Nucleus accumbens (tissue), 56 donors: ENCODE results near the gene MMP27.

Source experiments
- DNase-seq, 56 donors: peaks; one replicate each; lab custom pipeline; 2025; lab: John Stamatoyannopoulos, UW

Gene MMP27

DNA sequence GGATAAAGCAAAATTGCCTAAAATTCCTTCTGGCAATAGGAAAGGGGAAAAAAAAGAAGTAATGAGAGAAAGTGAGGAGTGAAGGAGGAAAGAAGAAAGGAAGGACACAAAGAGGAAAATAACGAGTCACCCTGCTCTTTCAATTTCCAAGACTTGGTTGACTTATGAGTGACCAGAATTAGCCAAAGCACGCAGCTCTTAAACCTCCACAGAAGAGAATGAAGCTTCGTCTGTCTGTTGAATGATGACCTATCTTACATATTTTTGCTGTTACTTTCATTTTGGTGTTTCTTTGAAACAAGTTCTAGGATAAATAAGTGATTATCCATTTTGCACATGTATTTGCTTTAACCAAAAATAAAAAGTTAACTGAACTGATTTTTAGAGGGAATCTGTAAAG lies 728 bp downstream of the MMP27 start:
- no peak for DNase-seq

DNA sequence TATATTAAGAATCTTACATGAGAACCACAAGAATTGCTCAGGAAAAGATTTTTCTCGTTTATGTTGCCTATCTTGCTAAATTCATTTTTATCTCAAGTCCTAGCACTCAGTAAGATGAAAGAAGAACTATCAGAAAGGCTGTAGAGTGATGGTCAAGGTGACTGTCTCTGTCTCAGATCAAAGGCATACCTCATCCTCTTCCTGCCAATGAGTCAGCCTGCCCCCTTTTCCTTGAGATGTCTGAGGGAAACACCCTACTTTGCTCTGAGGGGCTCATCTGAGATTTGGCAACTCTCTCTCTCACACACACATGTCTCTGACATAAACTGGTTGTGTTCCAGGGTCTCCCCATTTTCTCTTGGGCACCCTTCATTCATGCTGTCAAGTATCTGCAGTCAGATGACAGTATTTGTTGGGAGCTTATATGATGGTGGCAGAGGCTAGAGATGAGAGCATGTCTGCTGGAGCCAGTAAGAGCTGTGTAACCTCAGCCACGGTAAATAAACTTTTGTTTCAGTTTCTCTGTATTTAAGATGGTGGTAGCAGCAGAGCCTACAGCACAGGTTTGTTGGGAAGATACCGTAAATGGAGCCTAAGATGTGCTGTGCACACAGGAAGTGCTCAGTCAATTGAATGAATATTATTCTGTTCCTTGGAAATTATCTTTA lies 1.6 kb downstream of the MMP27 start:
- DNase-seq, result no peak

DNA sequence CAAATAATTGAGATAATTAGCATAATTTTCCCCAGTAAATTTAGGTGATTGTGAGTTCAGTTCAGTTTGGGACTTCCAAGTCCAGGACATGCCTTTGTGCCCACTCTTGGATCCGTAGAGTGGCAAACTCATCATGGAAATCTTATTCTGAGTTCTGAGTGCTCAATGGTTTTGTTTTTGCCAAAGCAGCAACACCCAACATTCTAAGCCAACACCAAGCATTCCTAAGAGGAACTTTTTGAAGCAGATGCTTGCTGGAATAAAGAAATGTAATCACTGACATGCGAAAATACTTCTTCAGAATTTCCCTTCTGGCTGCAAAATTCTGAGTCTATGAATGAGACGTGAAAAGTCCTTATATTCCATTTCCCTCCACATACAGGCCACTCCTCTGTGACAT lies 10.4 kb downstream of the MMP27 start:
- no peak for DNase-seq

DNA sequence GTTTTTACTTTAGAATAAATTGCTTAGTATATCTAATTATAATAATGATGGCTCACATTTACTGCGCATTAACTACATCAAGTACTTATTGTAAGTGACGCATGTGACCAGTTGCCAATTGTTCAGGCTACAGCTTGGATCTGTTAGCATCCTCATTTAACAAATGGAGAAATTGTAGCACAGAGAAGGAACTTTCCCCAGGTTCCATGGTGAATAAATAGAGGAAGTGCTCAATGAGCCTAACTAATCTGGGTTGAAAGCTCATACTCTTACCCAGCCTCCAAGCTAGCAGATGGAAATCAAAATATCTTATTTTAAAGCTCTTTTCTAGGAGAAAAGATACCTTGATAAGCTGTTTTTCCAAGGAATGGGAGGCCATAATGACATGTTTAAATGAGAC lies 19.8 kb downstream of the MMP27 start:
- DNase-seq, result no peak

DNA sequence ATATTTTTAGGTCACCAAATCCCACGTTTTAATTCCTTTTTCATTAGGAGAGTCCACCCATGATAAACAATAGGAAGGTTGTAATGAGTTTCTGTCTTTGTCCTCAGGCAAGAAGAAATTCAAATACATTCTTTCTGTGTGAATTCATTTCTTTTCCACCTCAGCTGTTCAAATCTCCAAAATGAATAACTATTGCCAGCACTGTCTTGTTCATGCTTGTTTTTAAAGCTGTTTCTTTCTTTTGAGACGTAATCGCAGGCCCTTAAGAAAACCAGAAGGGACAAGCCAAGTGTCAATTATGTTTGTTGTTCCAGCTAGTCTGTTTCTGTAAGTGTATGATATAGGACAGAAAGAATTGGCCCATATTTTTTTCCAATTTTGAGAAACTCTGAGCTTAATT lies 20.2 kb downstream of the MMP27 start:
- DNase-seq, result no peak

DNA sequence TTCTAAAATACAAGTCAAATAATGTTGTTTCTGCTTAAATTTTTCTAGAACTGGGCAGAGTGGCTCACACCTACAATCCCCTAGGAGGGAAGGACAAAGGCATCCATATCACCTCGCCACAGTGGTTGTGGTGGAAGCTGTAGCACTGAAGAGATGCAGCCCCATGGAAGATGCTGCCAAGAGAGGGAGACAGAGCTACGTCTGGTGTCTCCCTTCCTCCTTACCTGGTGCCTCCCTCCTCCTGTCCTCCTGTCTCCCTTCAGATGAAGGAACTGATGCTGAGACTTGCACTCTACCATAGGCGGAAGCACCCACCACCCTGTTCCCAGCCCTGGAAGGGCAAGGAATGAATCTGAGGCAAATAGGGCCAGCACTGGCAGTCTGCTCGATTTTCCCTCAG lies 22.3 kb downstream of the MMP27 start:
- DNase-seq, result no peak

DNA sequence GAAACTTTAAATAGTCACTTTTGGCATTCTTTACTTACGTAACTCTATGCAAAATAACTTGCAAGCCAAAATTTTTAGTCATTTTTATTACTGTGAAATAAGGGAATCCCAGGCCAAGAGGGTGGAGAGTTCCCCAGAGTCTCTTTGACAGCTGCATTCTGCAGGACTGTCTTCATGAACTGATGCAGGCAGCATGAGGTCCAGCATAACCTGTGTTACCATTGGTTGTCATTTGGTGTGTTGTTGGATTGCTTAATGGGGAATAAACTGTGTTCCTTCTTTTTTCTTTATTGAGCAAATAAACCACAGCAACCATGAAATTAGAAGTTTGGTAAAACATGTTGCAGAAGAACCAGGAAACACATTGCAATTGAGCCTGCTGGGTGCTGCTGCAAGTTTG lies 24.6 kb downstream of the MMP27 start:
- DNase-seq, result no peak

DNA sequence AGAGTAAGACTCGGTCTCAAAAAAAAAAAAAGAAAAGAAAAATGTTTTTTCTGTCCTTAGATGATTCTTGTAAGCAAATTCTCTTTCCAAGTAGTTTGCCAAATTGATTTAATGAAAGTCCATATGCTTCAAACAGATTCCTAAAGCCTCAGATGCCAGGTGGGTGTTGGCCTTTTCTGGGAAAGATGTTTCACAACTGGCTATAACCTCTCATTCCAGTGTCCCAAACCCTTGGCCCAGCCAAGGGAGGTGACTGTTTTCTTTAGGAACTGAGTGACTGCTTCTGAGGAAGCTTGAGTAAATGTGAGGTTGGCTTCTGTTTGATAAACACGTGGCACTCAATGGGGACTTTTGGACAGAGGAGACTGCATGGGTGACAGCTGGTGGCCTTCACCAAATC lies 27.5 kb downstream of the MMP27 start:
- no peak for DNase-seq

DNA sequence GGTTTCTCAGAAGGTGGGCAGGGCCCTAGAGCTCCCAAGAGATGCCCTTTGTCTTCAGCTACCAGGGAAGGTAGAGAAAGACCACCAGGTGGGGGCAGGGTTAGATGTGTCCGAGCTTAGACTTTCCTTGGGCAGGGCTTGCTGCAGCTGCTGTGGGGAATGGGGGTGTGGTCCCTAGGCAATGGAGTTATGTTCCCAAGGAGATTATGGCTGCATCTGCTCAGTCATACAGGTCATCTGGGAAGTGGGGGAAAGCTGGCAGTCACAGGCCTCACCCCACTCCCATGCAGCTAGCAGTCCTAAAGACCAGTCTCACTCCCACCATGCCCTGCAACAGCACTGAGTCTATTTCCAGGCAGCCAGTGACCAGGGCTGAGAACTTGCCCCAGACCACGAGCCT lies 29.5 kb downstream of the MMP27 start:
- DNase-seq, result no peak

DNA sequence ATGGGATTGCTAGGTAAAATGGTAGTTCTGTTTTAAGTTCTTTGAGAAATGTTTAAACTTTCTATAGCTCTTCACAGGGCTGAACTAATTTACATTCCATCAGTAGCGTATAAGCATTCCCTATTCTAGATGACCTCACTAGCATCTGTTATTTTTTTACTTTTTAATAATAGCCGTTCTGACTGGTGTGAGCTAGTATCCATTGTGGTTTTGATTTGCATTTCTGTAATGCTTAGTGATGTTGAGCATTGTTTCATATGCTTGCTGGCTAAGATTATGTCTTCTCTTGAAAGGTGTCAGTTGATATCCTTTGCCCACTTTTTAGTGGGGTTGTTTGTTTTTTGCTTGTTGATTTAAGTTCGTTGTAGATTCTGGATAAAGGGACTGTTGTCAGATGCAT lies 35.9 kb downstream of the MMP27 start:
- no peak for DNase-seq

DNA sequence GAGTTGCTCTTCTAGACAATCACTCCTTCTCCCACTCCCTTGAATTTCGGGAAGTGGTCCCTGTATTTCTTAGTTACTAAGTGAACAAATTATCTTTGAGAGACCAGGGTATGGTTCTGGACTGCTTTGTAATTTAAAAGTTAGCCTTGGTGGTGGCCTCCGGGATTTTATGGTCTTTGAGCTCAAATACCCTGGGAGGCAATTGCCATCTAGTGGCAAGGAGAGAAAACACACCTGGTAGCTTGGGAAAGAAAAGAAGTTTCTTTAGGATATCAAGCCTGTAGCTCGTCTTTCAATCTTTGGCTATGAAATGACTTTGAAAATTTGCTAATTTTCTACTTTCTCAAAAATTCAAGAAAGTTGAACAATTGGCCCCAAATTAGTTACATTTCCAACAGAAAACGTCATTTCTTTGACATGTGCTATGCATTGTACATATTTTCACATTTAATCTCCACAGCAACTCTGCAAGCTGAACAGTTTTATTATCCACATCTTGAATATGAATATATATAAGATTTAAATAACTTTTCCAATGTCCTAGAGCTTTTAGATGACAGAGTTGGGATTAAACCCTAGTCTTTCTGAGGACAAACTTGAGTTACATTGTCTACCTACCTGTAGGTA lies 39.1 kb downstream of the MMP27 start:
- peak in 6 of 56 donors; percentile 0 to 16 (median 7) for DNase-seq

DNA sequence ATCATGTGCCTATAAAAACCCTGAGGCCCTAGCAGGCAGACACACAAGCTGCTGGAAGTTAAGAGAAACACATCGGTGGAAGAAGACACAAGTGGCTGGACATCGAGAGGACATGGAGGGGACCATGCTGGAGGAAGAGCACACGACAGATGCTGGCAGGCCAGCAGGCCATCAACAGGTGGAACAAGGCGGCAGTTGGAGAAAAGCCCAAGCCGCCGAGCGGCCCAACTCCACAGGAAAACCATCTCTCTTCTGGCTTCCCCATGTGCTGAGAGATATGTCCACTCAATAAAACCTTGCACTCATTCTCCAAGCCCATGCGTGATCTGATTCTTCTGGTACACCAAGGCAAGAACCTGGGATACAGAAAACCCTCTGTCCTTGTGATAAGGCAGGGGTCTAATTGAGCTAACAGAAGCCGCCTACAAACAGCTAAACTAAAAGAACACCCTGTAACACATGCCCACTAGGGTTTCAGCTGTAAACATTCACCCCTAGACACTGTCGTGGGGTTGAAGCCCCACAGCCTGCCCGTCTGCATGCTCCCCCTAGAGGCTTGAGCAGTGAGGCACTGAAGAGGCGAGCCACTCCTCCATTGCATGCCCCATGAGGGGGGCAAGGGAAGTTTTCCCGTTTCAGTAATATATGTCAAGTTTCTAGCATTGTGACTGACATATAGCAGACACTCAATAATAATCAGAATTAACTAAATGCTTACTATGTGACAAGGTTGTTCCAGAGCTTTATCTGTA lies 41.4 kb downstream of the MMP27 start:
- DNase-seq, result no peak

DNA sequence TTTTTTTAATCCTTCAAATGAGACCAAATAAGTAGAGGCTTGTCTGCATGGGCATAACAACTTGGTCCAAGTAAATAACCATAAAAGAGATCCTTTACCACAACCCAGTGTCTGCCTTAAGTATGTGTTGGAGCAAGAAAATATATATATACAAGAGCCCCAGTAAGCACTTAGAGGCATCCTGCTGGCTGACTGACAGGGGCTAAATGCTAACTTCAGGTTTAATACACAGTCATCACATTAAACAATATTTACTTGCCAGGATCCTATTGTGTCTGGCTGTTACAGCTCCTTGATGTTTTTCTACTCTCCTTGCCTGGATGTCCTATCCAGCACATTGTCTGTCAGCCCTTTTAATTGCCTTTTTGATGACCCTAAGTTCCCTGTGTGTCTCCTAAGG lies 43.0 kb downstream of the MMP27 start:
- no peak for DNase-seq

DNA sequence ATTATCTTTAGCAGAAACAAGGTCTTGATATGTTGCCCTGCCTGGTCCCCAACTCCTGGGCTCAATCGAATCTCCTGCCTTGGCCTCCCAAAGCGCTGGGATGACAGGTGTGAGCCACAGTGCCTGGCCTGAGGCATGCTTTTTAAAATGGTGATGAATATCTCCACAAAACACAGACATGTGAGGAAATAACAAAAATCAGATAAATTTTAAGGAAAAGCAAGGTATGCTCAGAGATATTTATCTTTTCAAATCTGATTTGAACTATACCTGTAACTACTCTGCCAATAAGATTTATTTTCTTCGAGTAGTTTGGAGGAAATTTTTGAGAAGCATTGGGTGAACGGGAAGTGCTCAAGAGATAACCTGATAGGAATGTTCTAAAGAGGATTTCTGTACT lies 44.5 kb downstream of the MMP27 start:
- DNase-seq, result no peak

DNA sequence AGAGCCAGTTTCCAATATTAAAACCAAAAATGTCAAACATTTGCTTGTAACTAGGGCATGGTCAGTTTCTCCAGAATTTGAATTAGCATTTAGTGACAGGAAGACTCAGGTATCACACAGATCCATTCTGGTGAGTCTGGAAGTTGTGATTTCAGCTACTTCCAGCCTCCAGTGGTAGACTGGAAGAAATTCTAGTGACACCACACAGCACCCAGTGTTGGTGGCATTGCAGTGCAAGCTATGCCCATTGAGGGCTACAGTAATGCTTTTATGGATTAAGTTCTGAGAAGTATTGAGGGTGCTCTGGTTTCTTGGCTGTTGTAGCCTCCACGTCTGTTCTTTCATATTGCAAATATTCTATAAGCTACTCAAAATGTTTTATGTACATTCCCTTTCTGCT lies 49.0 kb downstream of the MMP27 start:
- no peak for DNase-seq

DNA sequence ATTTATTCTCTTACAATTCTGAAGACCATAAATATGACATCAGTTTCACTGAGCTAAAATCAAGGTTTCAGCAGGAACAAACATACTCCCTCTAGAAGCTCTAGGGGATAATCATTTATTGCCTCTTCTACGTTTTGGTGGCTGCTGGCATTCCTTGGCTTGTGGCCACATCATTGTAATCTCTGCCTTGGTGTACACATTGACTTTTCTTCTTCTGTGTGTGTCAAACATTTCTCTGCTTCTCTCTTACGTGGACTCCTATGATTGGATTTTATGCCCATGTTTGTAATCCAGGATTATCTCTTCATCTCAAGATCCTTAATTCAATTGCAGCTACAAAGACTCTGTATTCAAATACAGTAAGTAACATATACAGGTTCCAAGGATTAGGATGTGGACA lies 50.0 kb downstream of the MMP27 start:
- no peak for DNase-seq

DNA sequence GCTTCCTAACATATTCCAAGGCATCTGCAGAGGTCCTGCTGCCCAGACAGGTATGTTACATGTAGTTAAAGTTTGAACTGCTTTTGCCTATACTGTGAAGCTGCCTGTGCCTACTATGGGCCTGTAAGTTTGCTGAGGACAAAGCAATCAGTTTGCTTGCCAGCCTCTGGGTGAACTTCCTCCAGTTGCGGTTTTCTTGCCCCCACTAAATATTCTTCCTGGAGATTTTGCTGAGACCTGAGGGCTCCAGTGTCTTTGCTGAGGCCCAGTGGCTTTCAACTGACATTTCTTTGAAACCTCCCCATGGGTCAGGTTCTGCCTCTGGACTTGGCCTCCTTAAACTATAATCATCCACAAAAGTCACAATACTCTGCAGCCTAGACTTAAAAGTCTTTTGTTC lies 50.8 kb downstream of the MMP27 start:
- DNase-seq, result no peak

DNA sequence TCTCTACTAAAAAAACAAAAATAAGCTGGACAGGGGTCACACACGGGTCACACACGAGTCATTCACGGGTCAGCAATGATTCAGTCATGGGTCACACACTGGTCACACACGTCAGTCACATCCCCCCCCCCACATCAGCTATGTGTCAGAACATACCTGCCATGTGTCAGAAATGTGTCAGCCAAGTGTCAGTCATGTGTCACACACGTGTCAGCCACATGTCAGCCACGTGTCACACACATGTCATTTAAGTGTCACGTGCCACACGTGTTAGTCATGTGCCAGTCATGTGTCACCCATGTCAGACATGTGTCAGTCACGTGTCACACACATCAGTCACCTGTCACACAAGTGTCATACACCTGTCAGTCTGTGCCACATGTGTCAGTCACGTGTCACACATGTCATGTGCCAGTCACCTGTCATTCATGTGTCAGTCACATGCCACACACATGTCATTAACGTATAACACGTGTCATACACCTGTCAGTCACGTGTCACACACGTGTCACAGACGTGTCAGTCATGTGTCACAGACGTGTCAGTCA lies 51.8 kb downstream of the MMP27 start:
- no peak for DNase-seq

DNA sequence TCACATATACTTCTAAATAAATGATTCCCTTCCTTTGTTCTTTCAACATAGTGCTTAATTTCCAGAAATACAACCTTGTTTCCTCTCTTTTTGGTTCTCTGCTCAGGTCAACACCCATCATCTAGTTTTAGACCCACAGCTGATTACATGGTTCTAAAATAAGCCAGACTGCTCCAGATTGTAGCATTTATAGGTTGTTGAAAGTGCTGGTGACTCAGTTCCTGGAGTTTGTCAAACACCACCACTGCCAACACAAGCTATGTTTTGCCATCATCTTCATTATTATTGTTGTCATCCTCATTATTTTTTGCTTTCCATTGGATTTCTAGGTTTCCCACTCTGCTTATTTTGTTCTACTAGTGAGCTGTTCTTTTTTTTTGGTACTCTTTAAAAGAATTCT lies 58.1 kb downstream of the MMP27 start:
- no peak for DNase-seq

DNA sequence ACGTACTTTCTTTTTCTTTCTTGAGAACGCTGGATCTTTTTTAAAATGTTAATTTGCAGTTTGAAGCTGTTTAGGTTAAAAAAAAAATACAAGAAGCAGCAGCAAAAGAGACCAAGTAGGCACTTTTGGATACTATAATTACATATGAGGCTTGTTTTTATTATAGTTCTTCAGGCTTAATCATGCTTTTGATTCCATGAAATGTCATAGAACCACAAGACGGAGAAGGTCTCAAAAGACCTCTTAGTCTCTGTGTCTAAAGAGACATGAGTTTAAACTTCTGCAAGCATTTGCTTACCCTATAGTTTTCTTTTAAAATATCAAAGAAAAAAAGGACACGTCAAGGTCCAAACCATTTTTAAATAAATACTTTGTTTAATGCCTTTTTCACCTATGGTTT lies 61.6 kb downstream of the MMP27 start:
- DNase-seq, result no peak
